Epidermal melanocyte (primary cell): ENCODE results near the gene NDUFV2.
"Not testable (repeated sequence)": the region's sequence is repeated elsewhere in the genome, so short reads cannot be mapped to it uniquely, and the experiment has no call there.

Experiments used
- DNase-seq: peaks from one replicate; pipeline ENCODE4 v3.0.0; 2011; ENCODE audit warnings: low spot score; ENCODE audit not compliant: insufficient read length

Gene NDUFV2

DNA sequence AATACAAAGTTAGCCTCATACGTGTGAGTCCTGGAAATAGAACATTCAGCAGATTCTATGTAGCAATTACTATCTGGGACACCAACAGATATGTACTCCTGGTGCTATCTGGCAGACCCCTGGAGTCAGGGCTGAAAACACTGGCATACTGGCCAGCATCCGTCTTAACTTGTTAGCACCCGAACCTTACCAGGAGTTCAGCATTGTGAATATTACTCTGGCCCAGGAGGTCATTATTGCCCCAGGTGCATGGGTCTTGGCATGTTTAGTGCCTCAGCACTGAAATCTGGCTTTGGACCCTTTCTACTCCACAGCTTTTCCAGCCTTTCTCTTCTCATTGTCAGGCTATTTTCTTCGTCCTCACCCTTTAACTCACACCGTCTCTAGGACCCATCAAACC is 11.9 kb upstream of the NDUFV2 start:
- no peak for DNase-seq

- DNase-seq, result no peak
Observed at GRCh38 chr18:9091066-9091476, 11.4 kb upstream of the NDUFV2 start.

DNA sequence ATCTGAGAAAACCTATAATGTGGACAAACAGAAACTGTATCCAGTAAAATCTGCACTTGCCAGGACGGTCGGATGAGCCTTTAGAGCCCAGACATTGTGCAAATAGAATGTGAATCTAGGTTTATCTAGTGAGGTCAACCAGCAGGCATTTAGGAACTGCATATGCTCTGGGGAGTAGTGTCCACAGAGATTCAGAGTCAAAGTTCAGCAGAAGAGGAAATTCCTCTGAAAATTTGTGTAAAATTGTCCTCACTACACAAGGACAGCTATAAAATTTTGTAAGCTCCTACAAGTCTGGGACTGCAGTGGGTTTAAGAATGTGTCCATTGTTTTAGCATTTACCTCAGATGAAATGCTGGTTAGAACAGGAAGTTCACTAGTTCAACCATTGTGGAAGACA is 9.8 kb upstream of the NDUFV2 start:
- no peak for DNase-seq

- DNase-seq, result not testable (repeated sequence)
Observed at GRCh38 chr18:9093109-9093508, 9.4 kb upstream of the NDUFV2 start.

- DNase-seq, result no peak
Observed at GRCh38 chr18:9094307-9095226, 7.9 kb upstream of the NDUFV2 start.

DNA sequence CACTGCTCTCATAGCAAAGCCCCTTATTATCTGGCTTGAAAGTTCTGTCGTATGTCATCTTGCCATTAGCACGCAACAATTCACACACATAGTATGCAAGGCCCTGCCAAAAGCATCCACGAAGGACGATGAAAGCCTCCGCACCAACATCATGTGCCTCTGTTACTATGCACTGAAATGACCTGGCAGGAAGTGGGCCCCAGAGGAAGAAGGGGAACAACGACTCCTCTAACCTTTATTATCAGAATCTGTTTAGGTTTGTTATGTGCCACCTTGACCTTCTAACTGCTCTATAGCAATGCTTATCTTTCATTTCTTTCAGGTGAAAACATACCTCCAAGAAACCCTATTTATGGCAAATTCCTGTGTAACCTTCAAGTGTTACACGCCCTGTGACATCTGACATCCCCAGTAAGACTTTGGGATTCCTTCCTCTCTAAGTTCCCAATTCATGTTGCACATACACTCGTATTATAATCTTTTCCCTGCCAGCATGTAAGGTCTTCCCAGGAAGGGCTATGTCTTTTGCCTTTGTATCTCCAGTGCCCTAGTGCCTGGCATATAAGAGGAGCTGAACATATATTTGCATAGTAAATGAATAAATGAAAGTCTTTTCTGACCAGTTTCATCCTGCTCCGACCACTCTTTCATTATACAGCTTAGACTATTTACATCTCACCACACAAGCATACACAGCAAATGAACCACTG is 7.0 kb upstream of the NDUFV2 start:
- DNase-seq, result no peak

- DNase-seq, result no peak
Observed at GRCh38 chr18:9096007-9096371, 6.5 kb upstream of the NDUFV2 start.

- no peak for DNase-seq
Observed at GRCh38 chr18:9096685-9097084, 5.8 kb upstream of the NDUFV2 start.

GRCh38 chr18:9097349-9097748 is 5.2 kb upstream of the NDUFV2 start:
- DNase-seq, result no peak

GRCh38 chr18:9100796-9101195 is 1.7 kb upstream of the NDUFV2 start:
- no peak for DNase-seq

- no peak for DNase-seq
Observed at GRCh38 chr18:9101730-9102507, 580 bp upstream of the NDUFV2 start.

- no peak for DNase-seq
Observed at GRCh38 chr18:9103376-9103873, 926 bp downstream of the NDUFV2 start.

DNA sequence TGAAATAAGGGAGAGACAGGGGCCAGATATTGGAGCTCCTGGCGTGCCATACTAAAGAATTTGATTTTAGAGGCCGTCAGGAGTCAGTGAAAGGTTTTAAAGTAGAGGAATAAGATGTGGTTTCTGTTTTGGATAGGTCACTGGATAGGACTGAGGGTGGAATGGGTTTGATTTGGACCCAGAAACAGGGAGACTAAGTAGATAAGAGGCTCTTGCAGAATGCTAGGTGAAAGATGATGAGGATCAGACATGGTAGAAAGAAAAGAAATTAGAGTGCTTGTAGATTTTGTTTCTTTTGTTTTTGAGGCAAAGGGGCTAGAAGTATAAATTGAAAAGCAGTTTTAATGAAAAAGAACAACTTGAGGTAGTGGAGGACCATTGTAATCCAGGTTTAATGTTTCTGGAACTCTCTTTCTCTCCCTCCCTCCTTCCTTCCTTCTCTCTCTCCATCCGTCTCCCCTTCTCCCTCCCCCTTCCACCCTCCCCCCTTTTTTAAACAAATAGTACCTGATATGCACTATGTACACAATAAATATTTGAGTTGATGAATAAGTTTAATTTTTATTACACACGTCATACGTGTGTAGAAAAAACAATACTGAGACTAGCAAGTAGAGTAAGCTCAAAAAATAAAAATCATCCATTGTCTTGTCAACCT is 1.9 kb downstream of the NDUFV2 start:
- DNase-seq, result no peak

DNA sequence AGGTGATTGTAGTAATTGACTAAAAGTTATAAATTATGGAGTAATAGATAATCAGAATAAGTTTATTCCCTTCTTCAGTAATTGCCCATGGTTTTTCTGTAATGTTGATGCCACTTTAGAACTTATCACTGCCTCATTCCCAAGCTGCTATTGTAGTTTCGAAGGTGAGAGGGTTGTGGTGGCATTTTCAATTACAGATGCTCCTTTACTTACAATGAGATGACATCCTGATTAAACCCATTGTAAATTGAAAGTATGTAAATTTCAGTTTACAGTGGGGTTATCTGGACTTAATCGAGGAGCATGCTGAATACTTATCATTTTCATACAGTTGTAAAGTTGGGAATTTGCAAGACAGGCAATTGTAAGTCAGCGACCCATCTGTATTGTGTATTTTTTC is 2.9 kb downstream of the NDUFV2 start:
- no peak for DNase-seq

DNA sequence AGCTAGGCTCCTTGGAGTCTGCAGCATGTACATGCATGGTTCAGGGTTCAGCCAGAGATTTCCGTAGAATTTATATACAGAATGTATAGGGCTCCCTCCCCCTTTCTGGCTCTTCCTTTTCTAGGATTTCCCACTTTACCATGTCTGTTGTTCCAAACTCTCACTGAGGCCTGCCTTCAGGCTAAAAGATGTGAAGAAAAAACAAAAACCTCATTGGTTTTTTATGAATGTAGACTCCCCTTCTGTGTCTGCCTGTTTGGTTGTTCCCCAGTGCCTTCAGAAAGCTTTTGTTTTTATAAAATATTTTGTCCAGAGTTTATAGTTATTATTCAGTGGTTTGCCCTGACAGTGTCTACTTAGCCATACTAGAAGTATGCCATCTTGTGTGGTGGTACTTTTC is 3.6 kb downstream of the NDUFV2 start:
- DNase-seq, result no peak

DNA sequence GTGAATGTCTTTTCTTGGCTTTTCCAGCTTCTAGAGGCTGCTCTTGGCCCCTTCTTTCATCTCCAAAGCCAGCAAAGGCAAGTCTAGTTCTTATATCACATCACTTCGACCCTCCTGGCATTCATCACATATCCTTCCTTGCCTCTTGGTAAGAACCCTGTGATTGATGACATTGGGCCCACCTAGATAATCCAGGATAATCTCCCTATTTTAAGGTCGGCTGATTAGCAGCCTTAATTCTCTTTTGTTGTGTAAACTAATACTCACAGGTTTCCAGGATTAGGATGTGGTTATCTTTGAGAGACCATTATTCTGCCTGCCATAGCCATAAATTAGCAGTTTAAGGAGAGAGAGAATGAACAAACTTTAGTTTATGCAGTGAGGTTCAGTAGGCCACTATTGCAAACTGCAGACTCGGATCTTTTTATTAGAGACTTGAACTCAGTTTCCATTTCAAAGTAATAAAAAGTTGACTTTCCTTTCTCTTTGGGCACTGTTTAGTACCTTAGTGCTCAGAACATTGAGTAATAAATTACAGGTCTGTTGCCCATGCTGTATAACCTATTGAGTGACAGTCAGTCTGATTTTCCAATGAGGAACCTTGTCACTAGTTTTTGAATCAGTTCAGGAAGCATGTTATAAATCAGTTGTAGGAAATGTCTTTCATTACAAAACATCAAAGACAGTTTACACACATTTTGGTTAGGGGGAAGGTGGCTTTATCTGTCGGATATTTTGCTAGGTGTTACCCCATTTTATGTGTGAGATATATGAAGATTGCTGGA is 4.5 kb downstream of the NDUFV2 start:
- DNase-seq, result no peak

DNA sequence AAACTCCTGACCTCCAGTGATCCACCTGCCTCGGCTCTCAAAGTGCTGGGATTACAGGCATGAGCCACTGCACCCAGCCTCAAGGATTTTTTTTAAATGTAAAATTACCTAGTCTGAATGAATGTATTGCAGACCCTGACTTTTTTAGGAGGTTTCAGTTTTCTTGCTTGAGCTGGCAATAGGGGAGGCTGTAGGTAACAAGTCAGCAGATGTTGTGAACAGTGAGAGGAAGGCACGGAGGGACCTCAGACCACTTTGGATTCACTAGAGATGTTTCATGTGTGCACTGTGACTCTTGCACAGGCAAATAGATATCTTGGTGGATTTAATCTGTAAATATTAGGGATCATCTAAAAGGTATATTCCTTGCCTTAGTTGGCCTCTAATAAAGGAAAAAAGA is 6.4 kb downstream of the NDUFV2 start:
- no peak for DNase-seq

- DNase-seq, result no peak
Observed at GRCh38 chr18:9109523-9109922, 7.0 kb downstream of the NDUFV2 start.

DNA sequence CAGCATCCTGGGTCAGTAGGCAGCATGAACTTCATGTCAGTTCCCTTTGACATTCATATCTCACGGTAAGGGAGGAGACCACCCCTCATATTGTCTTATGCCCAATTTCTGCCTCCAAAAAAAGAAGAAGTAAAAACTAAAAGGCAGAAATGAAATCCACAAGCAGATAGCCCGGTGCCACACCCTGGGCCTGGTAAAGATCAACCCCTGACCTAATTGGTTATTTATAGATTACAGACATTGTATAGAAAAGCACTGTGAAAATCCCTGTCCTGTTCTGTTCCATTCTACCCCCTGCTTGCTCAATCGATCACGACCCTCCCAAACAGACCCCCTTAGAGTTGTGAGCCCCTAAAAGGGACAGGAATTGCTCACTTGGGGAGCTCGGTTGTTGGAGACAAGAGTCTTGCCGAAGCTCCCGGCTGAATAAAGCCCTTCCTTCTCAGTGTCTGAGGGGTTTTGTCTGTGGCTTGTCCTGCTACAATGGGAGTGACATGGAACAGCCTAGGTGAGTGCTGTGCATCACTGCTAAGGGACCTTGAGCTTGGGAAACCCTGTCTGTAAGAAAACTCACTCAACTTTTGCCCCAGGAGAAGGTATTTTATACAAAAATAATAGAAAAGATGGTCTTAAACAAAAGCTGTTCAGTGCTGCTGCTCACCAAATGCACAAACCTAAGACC is 11.1 kb downstream of the NDUFV2 start:
- no peak for DNase-seq

- no peak for DNase-seq
Observed at GRCh38 chr18:9115984-9116383, 13.5 kb downstream of the NDUFV2 start.
